ENCODE results near the gene ARL5C. TPM values are rescaled to one million over a fixed set of nuclear protein-coding genes. Genes with fewer than 3 reads are reported as not detected.
"Not testable (repeated sequence)": the region's sequence is repeated elsewhere in the genome, so short reads cannot be mapped to it uniquely, and the experiment has no call there.

The ARL5C gene
- polyA plus RNA-seq, 4 donors: 0.29 to 0.32 TPM; not detected in 2

DNA sequence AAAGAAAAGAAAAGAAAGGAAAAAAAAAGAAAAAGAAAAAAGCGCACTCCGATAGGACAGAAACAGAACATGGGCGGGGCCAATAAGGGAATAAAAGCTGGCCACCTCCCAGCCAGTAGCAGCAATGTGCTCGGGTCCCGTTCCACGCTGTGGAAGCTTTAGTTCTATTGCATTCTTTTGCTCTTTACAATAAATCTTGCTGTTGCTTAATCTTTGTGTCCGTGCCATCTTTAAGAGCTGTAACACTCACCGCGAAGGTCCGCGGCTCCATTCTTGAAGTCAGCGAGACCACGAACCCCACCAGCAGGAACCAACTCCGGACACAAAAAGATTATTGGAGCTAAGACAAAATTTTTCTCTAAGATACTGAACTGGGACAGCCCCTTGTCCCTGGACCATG lies 3.1 kb upstream of the ARL5C start:
- DNase-seq (ENCODE audit: low read depth in 4 of 4, low spot score in 3 of 4): no peak

DNA sequence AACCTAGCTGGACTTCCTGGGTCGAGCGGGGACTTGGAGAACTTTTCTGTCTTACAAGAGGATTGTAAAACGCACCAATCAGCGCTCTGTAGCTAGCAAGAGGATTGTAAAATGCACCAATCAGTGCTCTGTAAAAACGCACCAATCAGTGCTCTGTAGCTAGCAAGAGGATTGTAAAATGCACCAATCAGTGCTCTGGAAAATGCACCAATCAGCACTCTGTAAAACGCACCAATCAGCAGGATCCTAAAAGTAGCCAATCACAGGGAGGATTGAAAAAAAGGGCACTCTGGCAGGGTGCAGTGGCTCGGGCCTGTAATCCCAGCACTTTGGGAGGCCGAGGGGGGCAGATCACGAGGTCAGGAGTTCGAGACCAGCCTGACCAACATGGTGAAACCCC lies 2.5 kb upstream of the ARL5C start:
- not testable (repeated sequence) for DNase-seq (ENCODE audit: low read depth in 4 of 4, low spot score in 3 of 4)

DNA sequence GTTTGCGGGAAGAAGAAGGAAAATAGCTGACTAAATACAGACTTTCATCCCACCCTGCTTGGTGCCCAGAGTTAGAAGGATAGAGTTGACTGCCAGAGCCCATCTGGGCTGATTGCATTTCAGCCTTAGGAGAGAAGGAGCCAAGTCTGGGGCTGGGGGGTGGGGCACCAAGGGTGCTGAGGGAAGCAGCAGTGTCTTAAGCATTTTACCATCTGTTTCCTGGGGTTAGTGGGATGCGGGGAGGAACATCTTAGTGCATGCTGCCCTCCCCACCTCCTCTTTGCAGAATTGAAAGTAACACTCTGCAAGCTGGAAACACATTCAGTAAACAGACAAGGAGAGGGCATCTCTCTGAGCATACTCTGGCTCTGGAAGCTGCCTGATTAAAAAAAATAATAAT lies 1.5 kb upstream of the ARL5C start:
- DNase-seq (ENCODE audit: low read depth in 4 of 4, low spot score in 3 of 4): no peak

DNA sequence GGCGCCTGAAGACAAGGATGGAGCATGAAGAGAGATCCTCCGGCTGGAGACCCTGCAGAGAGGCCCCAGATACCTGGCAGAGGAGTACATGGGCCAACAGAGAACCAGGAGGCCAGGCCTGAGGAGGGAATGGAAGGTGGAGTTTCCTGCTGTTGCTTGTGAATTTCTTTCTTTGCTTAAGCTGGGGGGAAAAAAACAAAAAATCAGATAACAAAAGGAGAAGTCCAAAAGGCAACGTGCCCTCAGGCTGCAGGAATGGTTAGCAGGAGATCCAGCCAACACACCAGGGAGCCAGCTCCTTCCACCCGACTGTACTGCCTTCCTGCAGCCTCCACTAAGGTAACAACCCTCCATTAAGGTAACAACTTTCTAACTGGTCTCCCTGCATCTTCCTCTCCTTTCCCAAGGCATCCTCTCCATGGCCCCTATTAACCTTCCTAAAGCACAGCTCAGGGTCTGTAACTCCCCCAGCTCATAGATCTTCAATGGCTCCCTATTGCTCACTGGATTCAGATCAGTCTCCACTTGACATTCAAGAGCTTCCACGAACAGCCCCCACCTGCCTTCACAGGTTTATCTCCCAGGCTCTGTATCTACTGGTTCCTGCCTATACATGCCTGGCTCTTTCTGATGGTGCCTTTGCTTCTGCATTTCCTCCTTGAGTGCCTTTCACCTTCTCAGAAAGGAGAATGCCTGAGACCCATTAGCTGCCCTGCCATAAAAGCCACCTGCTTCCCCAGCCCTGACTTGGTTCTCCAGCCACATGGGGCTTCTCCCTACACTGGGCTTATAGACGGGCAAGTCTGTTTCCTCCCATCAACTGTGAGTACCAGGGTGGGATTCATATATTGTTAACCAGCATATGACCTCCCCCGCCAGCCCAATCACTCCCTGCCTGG lies 725 bp upstream of the ARL5C start:
- no peak for DNase-seq (ENCODE audit: low read depth in 4 of 4, low spot score in 3 of 4)

DNA sequence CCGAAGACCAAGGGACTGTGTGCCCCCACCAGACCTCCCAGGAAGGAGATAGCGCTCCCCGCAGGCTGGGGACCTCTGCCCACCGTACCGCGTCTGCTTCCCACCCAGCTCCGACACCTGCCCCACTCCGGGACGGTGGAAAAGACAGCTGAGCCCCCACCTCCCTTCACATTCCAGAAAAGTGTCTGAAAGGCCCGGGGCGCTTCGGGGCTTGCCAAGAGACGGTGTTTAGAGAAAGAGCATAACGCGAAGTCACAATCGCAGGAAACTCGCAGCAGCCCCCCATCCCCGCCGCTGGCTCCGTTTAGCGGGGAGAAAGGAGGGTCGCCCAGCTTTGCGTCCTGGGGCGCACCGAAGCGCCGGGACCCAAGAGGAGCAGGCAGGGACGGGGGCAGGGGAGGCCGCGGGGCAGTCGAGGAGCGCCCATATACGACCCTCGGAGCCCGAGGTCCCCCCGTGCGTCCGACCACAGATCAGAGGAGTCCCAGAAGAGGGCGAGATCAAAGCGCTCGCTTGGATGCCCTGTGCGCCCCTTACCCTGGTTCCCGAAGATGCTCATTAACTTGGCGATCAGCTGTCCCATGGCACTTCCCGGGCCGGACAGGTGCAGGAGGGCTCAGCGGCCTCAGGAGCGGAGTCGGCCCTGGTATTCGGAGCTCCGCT lies 652 bp downstream of the ARL5C start:
- no peak for DNase-seq (ENCODE audit: low read depth in 4 of 4, low spot score in 3 of 4)

DNA sequence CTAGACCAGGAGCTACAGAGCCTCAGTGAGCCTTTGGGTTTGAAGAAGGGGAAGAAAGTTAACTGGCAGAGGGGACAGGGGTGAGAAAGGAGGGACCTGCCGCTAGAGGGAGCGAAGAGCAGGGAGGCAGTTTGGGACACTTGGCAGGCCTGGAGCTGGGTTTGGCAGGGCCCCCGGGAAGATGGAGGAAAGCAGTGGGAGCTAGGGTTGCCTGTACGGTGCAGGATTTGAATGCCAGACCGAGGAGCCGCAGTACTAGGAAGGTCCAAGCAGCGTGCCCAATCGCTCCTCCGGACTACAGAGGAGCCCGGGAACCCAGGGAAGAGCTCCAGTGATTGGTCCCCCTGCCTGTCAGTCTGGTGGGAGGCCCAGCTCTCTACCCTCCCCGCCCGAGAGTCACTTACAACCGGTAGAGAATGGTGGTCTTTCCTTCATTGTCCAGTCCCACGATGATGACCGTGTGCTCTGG lies 1.3 kb downstream of the ARL5C start:
- DNase-seq (ENCODE audit: low read depth in 4 of 4, low spot score in 3 of 4): peak; percentile 70 to 85 (median 82)

DNA sequence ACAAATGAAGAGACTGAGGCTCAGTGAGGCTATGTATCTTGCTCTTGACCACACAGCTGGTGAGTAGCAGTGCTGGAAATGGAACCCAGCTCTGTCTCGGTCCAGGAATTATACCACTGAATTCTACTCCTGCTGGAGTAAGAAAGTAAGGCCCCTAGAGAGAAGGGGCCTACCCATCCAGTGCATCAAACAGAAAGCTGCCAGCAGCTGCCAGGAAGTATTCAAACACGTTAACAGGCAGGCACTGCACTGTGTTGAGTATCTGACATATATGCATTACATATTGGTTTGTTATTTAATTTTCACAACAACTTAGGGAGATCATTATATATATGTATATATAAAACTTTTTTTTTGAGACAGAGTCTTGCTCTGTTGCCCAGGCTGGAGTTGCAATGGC lies 4.0 kb downstream of the ARL5C start:
- DNase-seq (ENCODE audit: low read depth in 4 of 4, low spot score in 3 of 4): no peak

DNA sequence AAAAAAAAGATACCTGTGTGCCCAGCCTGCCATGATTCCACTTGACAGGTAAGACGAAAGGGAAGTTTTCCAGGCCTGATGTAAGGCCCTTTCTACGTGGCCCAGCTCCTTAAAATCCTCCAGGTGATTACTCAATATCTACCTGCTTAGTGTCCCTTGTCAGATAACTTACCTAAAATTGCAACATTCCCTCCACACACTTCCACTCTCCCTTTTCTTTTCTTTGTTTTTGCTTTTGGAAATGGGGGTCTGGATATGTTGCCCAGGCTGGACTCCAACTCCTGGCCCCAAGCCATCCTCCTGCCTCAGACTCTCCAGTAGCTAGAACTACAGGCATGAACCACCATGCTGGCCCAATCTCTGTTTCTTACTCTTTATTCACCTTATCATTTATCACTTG lies 7.3 kb downstream of the ARL5C start:
- DNase-seq (ENCODE audit: low read depth in 4 of 4, low spot score in 3 of 4): no peak

DNA sequence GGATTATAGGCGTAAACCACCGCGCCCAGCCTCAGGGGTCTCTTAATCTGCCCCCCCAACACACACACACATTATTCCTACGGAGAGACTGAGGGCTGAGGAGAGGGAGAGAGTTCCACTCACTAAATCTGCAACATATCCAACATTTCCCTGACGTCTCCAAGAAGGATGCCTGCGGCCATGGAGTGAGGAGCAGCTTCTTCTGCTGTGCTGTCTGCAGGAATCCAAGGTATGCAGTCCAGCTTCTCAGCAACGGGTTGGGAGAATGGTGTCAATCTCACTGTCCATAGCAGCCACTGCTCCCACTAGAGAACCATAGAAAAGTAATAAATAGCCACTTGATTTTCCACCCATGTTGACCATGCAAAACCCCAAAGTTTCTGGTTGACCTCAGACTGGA lies 9.5 kb downstream of the ARL5C start:
- no peak for DNase-seq (ENCODE audit: low read depth in 4 of 4, low spot score in 3 of 4)

DNA sequence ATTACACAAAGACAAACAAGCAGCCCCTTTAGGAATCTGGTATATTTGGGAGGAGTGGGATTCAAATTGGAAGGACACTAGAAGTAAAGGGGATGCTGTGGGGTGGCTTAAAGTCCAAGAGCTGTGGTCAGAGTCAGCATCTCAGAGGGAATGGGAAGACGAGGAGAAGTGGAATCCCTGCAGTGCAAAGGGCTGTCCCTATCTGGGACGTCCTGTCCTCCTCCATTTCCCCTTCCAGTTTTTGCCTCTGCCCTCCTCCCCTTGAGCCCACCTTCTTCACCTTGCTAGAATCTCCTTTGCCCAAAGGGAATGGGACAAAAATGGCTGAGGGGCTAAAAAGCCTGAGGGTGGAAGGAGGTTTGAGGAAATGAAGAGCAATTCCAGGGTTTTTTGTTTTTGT lies 10.3 kb downstream of the ARL5C start:
- no peak for DNase-seq (ENCODE audit: low read depth in 4 of 4, low spot score in 3 of 4)

DNA sequence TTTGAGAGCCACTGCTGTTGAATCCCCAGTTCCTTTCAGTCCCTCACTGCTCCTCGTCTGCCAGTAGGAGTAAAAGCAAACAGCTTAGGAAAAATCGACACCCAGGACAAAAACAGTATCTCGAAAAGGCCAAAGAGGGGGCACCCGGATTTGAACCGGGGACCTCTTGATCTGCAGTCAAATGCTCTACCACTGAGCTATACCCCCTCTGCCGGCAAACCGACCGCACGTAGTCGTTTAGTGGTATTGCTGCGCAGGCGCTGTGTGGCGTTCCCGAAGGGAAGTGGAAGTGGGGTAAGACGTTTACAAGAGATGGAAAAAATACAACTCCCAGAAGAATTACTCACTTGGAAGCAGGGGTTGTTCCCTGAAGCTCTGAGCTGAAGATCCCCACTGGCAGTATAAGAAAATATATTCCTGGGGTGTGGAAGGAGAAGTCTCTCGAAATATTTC lies 12.3 kb downstream of the ARL5C start:
- DNase-seq (ENCODE audit: low read depth in 4 of 4, low spot score in 3 of 4): peak; percentile 85 to 87 (median 86)

DNA sequence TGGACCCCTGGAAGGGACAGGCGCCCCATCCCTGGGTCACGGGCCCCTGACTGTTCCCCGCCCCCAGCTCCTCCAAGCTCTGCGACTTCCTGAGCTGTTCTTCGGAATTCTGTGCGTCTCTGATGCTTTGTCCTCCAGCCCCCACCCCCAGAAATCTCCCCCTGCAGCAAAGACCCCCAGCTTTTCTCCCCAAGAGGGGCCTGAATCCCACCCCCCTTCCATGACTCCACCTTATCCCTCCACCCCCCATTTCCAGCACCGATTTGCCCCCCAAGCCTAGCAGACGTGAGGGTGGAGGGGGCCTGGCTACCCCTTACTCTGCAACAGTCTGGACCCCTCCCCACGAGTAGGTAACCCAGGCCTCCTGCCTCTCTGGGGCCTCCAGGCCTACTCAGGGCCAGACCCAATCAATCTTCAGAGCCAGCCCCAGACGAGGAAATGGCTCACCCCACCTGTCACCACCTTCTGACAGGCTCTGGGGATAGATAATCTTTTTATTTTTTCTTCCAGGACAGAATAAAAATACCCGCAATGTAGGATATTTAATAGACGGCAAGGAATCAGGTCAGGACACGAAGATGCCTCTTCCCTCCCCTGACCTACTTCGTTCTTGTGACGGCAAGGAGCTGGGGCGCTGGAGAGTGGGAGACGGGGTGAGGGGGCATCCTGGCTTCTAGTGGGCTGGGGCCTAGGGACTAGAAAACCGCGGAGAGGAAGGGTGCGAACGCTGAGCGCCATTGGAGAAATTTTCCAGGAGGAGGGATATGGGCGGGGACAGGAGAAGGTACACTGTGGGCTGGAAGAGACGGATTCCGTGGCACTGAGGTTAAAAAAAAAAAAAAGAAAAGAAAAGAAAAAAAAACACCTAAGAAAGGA lies 13.8 kb downstream of the ARL5C start:
- no peak for DNase-seq (ENCODE audit: low read depth in 4 of 4, low spot score in 3 of 4)

DNA sequence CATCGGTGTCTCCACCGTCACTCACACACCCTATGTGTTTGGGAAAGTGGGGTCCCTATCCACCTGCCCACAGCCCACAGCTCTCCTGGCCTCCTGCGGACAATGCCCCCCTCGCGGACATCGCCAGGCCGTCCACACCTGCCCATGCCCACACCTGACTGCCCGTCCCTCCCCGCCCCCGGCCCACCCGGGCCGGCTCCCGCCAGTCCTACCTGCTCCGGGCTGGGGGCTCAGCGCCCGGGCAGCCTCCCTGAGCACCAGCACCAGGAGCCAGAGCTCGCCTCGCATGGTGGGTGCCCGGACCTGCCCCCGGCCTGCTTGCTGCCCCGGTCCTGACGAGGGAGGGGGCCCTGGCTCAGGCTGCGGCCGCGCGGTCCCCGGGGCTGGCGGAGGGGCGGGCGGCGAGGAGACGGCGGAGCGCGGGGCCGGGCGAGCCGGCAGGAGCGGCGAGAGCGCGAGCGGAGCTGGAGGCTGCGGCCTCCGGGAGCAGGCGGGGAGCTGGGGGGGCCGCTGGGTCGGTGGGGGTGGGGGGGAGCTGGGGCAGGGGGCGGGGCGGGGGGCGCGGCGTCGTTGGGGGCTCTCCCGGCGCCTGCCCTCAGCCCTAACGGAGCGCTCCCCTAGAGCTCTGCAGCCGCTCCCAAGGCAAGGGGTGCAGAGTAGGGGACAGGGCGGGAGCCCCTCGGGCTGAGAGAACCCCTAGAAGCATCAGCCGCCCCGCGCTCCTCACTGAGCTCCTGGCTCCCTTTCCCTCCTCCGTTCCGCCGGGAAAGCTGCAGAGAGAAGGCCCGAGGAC lies 14.6 kb downstream of the ARL5C start, which contains the start of gene PLXDC1:
Gene PLXDC1, minus strand, starts transcription at position 488 of the 793 bp plus-strand sequence. Its CDS starts 200 bp downstream, at position 288.
- DNase-seq (ENCODE audit: low read depth in 4 of 4, low spot score in 3 of 4): no peak

DNA sequence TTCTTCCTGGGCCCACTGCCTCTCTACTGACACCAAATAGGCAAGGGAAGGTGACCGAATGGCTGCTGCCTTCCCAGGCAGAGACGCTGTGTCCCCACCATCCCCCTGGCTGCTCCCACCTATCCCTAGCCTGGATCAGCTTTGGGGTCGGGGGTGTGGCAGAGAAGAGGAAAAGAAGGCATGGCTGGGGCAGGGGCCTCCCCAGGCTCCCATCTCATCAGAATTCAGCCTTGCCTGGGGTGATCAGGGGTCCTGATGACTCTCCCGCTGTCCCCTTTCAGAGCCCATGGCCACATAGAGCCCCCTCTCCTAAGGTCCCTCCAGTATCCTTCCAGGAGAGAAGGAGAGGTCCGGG lies 15.2 kb downstream of the ARL5C start:
- DNase-seq (ENCODE audit: low read depth in 4 of 4, low spot score in 3 of 4): no peak

DNA sequence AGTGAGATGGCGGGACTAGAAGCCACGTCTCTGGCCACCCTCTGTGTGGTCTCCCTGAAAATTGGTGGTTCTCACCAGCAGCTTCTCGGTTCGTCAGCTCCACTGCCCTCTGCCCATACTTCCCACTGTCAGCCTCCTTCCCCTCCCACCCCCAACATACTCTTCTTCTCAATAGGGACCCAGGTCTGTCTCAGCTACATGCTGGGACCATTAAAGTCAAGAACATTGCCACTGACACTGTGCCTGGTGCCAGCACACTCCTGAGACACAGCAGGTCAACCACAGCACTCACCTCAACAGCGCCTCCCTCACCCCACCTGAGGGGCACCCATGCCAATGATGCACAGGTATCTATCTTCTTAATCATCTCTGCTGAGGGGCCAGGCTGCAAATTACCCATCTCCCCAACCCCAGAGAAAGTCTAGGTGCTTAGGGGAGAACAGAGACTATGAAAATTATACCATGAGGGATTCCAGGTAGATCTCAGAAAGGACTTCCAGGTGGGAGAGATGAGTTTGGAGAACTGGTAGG lies 15.8 kb downstream of the ARL5C start:
- no peak for DNase-seq (ENCODE audit: low read depth in 4 of 4, low spot score in 3 of 4)

DNA sequence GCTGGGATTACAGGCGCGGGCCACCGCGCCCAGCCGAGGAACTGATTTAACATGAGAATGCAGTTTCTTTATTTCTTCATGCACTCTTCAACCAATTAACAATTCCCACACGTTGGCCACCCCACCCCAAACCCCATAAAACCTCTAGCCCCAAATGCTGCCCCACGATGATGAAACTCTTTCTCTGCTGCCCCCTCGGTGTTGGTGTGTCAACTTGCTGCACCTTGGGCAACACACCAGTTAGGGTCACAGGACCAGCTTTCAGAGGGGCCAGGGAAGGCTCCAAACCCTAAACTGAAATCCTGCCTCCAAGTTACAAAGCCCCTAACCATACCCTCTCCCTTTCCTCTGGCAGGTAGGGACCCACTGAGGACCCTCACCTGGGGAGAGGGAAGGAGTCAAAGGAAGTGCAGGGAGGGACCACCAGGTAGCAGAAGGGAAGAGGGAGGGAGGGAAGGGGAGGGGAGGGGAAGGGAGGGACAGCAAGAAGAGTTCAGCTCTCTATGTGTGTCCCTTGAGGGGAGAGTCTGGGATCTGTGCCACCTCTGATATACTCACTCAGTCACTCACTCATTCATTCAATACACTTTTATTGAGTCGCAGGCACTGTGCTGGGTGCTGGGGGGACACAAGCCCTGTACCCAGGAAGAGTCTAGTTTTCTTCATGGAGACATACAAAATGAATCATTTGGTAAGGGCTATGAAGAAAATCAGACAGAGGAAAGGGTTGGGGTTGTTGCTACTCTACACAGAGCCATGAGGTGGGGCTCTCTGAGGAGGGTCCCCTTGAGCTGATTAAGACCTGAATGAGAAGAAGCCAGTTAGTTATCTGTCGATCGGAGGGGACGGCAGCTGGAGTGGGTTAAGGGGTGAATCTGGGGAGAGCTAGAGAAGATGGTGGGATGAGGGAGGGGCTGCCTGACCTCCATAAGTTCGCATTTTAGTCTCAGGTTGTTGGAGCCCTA lies 18.5 kb downstream of the ARL5C start:
- no peak for DNase-seq (ENCODE audit: low read depth in 4 of 4, low spot score in 3 of 4)

DNA sequence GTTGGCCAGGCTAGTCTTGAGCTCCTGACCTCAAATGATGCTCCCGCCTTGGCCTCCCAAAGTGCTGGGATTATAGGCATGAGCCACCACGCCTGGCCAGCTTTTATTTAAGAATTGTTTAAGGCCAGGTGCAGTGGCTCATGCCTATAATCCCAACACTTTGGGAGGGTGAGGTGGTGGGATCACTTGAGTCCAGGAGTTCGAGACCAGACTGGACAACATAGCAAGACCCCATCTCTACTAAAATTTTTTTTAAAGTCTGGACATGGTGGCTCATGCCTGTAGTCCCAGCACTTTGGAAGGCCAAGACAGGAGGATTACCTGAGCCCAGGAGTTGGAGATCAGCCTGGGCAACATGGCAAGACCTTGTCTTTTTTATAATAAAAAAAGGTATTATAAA lies 19.7 kb downstream of the ARL5C start:
- no peak for DNase-seq (ENCODE audit: low read depth in 4 of 4, low spot score in 3 of 4)

DNA sequence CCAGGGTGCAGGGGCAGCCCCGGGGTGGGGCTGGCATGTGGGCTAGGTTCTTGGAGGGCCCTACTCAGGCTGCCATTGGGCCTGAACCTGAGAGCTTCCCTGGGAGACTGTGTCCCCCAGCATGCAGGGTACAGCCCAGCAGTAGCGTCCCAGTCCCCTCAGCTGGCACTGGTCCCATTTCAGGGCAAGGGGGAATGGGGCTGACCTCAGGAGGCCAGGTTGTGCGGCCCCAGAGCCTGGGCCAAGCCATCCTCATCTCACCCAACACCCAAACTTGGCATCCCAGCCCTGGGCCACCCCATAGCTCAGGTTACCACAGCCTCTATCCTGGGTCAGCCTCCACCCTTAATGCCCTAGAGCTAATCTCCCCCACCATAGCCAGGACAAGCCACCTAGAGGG lies 20.8 kb downstream of the ARL5C start:
- no peak for DNase-seq (ENCODE audit: low read depth in 4 of 4, low spot score in 3 of 4)

DNA sequence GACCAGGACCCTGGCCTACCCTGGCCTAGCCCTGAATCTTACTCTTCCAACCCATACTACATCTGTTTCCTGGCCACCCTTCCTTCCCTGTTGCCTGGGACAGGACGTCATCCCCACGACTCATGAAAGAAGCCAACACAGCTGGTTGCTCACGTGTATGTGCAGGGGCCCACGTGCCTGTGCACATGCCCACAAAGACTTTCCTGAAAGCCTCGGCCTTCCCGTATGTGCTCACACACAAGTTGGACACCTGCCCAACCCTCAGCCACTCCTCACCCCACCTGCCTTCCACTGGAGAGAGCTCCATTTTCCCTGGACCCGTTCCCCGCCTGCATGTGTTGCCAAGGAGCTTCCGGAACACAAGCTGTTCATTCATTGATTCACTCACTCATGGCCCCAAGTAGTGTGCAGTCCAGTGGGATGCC lies 21.5 kb downstream of the ARL5C start:
- DNase-seq (ENCODE audit: low read depth in 4 of 4, low spot score in 3 of 4): no peak

Data from right renal pelvis (tissue), 4 donors.